Activated gamma-delta T cell treated with anti-CD3 and anti-CD28 coated beads, Interleukin-2, amount 50 U/mL, for 16 hours (primary cell): ENCODE results near the gene GBP5.
"Not testable (repeated sequence)": the region's sequence is repeated elsewhere in the genome, so short reads cannot be mapped to it uniquely, and the experiment has no call there.

Experiments used
- DNase-seq: peaks from one replicate; pipeline ENCODE4 v3.0.0-alpha.2; 2020; ENCODE audit warnings: low read depth

GBP5 gene, protein sequence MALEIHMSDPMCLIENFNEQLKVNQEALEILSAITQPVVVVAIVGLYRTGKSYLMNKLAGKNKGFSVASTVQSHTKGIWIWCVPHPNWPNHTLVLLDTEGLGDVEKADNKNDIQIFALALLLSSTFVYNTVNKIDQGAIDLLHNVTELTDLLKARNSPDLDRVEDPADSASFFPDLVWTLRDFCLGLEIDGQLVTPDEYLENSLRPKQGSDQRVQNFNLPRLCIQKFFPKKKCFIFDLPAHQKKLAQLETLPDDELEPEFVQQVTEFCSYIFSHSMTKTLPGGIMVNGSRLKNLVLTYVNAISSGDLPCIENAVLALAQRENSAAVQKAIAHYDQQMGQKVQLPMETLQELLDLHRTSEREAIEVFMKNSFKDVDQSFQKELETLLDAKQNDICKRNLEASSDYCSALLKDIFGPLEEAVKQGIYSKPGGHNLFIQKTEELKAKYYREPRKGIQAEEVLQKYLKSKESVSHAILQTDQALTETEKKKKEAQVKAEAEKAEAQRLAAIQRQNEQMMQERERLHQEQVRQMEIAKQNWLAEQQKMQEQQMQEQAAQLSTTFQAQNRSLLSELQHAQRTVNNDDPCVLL

GRCh38 chr1:89272269-89273041, at the start of gene GBP5:
Gene GBP5, minus strand, starts transcription at chr1:89272860. Its CDS starts 3,305 bp downstream, at chr1:89269555.
- peak; percentile 63 for DNase-seq

DNA sequence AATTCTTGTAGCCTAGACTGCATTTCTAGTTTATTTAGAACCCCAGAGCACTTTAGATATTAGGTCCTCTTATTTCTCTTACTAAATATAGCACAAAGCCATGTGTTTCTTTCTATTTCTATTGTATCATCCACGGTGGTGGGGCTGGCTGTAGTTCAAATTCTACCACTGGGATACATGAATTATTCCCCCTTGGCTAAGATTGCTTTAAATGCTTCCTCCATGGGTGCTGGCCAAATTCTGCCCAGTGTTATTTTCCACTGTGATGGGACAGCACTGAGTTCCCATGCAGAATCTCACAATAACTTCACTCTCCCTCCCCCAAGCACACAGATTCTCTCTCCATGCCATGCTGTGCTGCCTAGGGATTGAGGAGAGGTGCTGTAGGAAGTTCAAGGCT, 49.7 kb upstream of the GBP5 start:
- DNase-seq: no peak

- DNase-seq: no peak
Observed at GRCh38 chr1:89312572-89312971, 39.9 kb upstream of the GBP5 start.

GRCh38 chr1:89311757-89312156, 39.1 kb upstream of the GBP5 start:
- no peak for DNase-seq

DNA sequence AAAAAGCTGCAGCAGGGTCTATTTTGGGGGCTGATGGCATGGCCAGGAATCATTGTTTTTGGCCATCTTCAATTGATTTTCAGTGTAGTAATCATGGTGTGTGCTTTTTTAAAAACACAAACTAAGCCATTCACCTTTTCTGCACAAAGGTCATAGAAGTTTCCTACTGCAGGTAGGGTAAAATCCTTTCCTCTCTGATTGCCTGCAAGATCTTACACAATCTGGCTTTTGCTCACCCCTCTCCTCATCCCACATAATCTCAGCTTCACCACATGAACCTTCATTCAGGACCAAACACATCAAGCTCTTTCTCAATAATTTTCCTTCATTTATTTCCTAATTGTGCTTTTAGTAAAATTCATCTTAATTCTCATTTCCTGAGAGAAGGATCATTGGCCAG, 38.3 kb upstream of the GBP5 start:
- DNase-seq: no peak

DNA sequence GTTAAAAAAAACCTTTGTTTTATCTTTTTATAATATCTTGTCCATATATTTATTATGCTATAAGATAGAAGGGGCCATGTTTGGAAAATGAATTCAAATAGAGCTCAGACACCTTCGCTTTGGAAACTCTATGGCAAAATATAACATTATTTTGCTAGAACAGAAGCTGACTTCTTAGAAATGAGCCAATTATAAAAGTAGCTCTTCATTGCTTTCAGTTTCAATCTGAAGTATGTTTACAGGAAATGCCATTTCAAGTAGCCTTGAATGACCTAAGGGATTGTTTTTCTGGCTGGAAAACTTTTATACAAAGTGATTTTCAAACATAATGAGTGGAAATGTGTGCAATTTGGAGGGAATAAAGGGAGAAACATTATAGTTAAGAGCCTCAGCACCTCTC, 37.8 kb upstream of the GBP5 start:
- DNase-seq: no peak

DNA sequence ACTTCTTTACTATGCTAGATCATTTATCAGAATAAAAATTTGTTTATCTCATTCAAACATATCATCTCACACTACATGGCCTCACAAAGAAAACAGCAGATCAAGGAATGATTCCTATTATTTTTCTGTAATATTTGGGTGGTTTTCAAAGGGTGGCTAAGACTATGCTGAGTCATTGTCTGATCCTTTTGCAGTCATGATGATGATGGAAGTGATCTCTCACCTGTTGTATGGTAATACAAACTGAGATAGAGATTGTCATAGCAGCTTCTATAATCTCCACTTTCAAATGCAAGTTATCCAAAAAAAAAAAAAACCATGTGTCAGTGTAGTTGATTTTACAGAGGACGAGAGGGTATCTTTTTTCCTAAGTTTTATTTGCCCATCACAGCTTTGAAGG, 37.2 kb upstream of the GBP5 start:
- no peak for DNase-seq

GRCh38 chr1:89306273-89306672, 33.6 kb upstream of the GBP5 start:
- no peak for DNase-seq

DNA sequence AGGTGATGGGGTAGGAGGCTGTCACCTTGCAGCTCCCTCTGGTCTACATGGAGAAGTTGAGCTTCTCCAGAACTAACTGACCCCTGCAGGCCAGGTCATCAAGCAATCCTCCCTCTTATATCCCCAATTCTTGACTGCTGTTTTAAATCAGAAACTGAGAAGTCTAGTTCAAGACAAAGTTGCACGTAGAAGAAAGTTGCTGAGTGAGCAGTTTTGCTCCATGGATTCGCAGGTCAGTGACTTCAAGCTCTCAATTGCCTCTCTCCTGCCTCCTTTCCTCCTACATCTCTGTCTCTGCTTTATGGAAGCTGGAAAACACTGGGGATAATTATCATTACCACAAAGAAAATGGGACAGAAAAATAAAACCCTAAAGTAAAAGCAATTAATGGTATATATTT, 32.8 kb upstream of the GBP5 start:
- no peak for DNase-seq

GRCh38 chr1:89304572-89305230, 32.0 kb upstream of the GBP5 start:
- DNase-seq: no peak

- DNase-seq: no peak
Observed at GRCh38 chr1:89302697-89303332, 30.2 kb upstream of the GBP5 start.

- DNase-seq: not testable (repeated sequence)
Observed at GRCh38 chr1:89299739-89300463, 27.2 kb upstream of the GBP5 start.

- DNase-seq: no peak
Observed at GRCh38 chr1:89298461-89298860, 25.8 kb upstream of the GBP5 start.

GRCh38 chr1:89295187-89295586, 22.5 kb upstream of the GBP5 start:
- DNase-seq: no peak

DNA sequence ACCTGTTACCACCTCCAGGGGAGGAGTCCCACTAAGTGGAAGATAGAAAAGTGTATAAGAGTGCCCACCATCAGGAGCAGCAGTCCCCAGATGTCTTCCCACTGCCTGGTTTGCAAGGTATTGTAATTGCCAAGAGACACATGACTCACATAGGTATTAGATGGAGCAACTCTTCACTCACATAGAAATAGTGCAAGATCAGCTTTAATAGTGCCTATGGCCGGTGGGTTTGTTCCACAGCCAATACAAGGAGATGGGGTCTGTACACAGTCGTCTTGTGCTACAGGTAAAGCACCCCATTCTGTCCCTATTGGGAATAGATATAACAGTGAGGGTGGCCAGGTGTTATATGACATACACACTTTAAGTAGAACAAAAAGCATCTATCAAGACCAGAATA, 18.6 kb upstream of the GBP5 start:
- DNase-seq: no peak

- no peak for DNase-seq
Observed at GRCh38 chr1:89288051-89288340, 15.3 kb upstream of the GBP5 start.

DNA sequence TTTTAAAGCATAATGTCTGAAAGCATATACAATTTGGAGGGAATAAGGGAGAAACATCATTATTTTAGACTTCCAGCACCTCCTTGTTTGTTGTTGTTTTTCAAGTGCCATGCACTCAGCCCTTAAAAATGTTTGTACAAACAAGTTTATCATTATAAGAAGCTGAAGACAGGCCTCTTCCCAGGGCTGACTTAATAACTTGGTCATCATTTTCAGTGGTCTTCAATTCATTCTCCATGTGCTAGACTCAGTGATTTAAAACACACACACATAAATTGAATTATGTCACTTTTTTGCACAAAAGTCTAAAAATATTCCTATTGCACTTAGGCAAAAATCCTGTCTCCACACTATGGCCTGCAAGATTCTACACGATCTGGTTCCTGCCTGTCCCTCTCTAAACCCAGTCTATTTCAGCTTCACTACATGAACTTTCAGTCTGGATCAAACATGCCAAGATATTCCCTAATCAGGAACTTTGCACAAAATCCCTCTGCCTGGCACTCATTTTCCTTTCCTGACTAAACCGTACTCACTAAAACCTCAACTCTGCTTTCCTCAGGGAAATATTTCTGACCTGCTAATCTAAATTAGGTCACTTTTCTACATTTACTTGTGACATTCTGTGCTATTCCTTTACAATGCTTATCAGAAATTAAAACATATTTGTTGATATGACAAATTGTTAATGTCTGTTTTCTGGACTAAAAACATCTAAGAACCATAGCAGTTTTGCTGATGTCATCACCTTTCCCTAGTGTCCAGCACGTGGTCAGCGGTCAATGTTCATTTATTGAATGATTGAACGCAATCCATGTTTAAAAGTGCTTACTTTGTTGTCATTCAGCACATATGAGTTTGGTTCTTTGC, 14.8 kb upstream of the GBP5 start:
- no peak for DNase-seq

DNA sequence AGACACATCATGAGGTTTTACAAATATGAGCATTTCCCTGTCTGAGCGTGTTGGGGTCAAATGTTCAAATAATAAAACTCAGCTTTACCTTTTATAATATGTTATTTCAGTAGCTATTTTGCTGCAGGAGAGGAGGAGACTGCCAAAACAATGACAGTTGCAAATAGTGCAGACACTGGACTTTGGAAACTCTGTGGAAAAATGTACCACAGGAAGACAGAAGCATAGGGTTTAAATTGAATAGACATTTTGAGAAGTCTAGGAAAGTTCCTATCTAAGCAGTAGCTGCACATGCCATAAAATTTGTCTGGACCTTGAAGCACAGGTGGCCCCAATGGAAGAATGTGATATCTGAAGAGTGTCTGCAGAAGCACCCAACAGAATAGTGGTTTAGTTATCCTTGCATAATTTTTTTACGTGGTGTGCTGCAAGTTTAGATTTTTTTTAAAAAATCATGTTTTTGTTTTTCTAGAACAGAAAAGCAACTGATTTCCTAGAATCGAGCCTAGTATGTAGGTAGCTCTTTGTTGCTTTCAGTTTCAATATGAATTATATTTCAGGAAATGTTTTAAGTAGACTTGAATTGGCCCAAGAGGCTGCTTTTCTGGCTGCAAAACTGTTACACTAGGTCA, 14.0 kb upstream of the GBP5 start:
- no peak for DNase-seq

GRCh38 chr1:89285745-89286380, 13.2 kb upstream of the GBP5 start:
- DNase-seq: no peak
